ENCODE results near the gene CAMKMT.

DNA sequence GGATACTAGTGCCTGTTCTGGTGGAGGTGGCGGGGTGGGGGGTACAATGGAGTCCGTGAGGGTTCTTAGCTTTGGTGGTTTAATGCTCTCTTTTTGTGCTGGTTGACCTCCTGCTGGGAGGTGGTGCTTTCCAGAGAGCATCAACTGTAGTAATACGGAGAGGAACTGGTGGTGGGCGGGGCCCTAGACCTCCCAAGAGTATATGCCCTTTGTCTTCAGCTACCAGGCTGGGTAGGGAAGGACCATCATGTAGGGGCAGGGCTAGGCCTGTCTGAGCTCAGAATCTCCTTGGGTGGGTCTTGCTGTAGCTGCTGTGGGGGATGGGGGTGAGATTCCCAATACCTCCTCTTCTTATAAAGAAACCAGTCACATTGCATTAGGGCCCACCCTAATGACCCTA, 27.1 kb downstream of the CAMKMT start:
- no peak for TF ChIP-seq POLR2A (IDR thresholded peaks at IDR 0.05)
- TF ChIP-seq, protein P1, sequence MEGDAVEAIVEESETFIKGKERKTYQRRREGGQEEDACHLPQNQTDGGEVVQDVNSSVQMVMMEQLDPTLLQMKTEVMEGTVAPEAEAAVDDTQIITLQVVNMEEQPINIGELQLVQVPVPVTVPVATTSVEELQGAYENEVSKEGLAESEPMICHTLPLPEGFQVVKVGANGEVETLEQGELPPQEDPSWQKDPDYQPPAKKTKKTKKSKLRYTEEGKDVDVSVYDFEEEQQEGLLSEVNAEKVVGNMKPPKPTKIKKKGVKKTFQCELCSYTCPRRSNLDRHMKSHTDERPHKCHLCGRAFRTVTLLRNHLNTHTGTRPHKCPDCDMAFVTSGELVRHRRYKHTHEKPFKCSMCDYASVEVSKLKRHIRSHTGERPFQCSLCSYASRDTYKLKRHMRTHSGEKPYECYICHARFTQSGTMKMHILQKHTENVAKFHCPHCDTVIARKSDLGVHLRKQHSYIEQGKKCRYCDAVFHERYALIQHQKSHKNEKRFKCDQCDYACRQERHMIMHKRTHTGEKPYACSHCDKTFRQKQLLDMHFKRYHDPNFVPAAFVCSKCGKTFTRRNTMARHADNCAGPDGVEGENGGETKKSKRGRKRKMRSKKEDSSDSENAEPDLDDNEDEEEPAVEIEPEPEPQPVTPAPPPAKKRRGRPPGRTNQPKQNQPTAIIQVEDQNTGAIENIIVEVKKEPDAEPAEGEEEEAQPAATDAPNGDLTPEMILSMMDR (IDR thresholded peaks at IDR 0.05): no peak
